ENCODE measurements around the gene AMMECR1L. TPM values are rescaled to one million over a fixed set of nuclear protein-coding genes. Genes with fewer than 3 reads are reported as not detected.

Gene AMMECR1L
- total RNA-seq, 4 donors from 2014 or later = 10.4 to 13.2 (median 11.4) TPM

DNA sequence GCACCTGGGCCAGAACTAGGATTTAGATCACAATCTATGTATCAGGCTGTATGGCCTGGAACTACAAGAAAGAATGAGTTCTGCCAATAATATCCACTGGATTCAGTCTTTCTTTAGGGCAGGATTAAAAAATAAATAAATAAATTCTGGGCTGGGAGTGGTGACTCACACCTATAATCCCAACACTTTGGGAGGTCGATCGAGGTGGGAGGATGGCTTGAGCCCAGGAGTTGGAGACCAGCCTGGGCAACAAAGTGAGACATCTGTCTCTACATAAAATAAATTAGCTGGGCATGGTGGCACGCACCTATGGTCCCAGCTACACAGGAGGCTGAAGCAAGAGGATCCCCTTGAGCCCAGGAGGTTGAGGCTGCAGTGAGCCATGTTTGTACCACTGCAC, 8.1 kb downstream of the AMMECR1L start:
- peaks cover 36 to 73% (median 61%) of the 10 kb centered on the region in 4 donors for H3K4me1 ChIP-seq
- H3K4me3 ChIP-seq = no peak overlapping the region
- H3K36me3 ChIP-seq = peaks cover 12 to 56% (median 26%) of the 10 kb centered on the region in 4 donors
- H3K27ac ChIP-seq (replicated peaks in 1 of 4) = no peak overlapping the region
- 97% methylated on average over 3 of the region's 3 CpGs for WGBS
- H3K27me3 ChIP-seq = no peaks in the 10 kb centered on the region
- DNase-seq (ENCODE audit: extremely low spot score) = no peak
- no peaks in the 10 kb centered on the region for H3K9me3 ChIP-seq
- TF ChIP-seq, protein P1, sequence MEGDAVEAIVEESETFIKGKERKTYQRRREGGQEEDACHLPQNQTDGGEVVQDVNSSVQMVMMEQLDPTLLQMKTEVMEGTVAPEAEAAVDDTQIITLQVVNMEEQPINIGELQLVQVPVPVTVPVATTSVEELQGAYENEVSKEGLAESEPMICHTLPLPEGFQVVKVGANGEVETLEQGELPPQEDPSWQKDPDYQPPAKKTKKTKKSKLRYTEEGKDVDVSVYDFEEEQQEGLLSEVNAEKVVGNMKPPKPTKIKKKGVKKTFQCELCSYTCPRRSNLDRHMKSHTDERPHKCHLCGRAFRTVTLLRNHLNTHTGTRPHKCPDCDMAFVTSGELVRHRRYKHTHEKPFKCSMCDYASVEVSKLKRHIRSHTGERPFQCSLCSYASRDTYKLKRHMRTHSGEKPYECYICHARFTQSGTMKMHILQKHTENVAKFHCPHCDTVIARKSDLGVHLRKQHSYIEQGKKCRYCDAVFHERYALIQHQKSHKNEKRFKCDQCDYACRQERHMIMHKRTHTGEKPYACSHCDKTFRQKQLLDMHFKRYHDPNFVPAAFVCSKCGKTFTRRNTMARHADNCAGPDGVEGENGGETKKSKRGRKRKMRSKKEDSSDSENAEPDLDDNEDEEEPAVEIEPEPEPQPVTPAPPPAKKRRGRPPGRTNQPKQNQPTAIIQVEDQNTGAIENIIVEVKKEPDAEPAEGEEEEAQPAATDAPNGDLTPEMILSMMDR (IDR thresholded peaks at IDR 0.05) = no peak
- no peak for TF ChIP-seq EP300 (IDR thresholded peaks at IDR 0.05)
- TF ChIP-seq POLR2A (IDR thresholded peaks at IDR 0.05; ENCODE audit: low read depth) = no peak
- no peak for TF ChIP-seq POLR2AphosphoS5 (IDR thresholded peaks at IDR 0.05)
- intact Hi-C loops (cut with DNase I) = no loop called here

DNA sequence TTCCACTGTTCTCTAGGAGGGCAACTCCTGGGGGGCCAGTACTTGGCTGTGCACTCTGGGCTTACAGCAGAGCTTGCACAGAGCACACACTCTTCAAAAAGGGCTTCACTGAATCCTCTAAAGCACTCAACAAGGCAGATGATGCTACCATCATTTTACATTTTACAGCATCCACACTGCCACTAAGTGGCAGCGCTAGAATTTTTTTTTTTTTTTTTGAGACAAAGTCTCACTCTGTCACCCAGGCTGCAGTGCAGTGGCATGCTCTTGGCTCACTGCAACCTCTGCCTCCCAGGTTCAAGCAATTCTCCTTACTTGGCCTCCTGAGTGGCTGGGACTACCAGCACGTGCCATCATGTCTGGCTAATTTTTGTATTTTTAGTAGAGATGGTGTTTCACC, 8.6 kb downstream of the AMMECR1L start:
- intact Hi-C loops (cut with DNase I) = no loop called here
- Histone ChIP-seq H3K27me3 (no peaks in the 10 kb centered on the region), H3K36me3 (peaks cover 14 to 56% (median 29%) of the 10 kb centered on the region in 4 donors), H3K27ac (replicated peaks in 1 of 4) (no peak overlapping the region), H3K4me1 (peaks cover 32 to 69% (median 57%) of the 10 kb centered on the region in 4 donors), H3K4me3 (no peak overlapping the region), H3K9me3 (no peaks in the 10 kb centered on the region)
- WGBS = 89% methylated on average over 2 of the region's 2 CpGs
- no peak for DNase-seq (ENCODE audit: extremely low spot score)
- TF ChIP-seq EP300 (IDR thresholded peaks at IDR 0.05) (no peak), POLR2A (IDR thresholded peaks at IDR 0.05; ENCODE audit: low read depth) (no peak), POLR2AphosphoS5 (IDR thresholded peaks at IDR 0.05) (no peak)
- TF ChIP-seq, protein P1 (IDR thresholded peaks at IDR 0.05) = no peak

DNA sequence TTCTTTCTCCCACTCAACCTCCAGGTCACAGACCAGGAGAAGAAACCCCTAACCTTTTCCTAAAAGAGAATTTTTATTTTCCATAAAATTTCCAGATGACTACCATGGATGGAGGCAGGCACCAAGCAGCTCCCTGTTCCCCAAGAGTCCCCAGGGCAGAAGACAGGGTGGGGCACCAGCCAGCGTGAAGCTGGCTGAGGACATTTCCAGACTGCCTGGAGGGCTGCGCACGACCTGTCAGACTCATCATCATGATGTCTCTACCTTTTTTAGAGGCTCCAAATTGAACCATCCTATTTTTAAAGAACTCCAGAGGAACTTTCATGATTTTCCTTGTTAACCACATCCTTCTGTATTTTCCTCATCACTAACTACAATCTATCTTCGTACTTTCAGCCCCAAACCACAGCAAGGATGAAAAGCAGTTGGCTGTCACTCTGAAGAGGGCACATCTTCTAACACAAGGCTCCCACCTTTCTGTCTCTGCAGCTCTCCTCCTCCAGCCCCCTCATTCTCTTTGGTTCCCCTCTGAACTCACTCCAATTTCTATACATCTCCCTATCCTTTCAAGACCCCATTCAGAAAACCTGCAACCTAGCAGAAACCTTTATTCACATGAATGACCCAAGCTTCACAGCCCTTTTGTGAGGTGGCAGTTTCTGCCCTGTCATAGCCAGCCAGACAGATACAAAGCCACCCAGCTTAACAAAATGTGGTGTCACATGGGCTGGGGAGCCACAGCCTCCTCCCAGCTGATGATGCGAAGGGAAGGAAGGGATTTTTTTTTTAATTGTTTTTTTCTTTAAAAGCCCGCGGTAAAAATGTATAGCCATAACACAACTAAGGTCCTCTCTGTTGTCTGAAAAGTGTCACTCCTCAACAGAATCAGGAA, 11.1 kb downstream of the AMMECR1L start:
- Histone ChIP-seq H3K27ac (replicated peaks in 1 of 4) (no peak overlapping the region), H3K9me3 (no peaks in the 10 kb centered on the region), H3K36me3 (peaks cover 27 to 62% (median 43%) of the 10 kb centered on the region in 4 donors), H3K4me3 (no peak overlapping the region), H3K27me3 (no peaks in the 10 kb centered on the region), H3K4me1 (peaks cover 16 to 43% (median 33%) of the 10 kb centered on the region in 4 donors)
- TF ChIP-seq EP300 (IDR thresholded peaks at IDR 0.05) (no peak), POLR2A (IDR thresholded peaks at IDR 0.05; ENCODE audit: low read depth) (no peak), POLR2AphosphoS5 (IDR thresholded peaks at IDR 0.05) (no peak)
- TF ChIP-seq, protein P1 (IDR thresholded peaks at IDR 0.05) = no peak
- no peak for DNase-seq (ENCODE audit: extremely low spot score)
- intact Hi-C loops (cut with DNase I) = no loop called here
- WGBS = 77% methylated on average over 7 of the region's 7 CpGs

DNA sequence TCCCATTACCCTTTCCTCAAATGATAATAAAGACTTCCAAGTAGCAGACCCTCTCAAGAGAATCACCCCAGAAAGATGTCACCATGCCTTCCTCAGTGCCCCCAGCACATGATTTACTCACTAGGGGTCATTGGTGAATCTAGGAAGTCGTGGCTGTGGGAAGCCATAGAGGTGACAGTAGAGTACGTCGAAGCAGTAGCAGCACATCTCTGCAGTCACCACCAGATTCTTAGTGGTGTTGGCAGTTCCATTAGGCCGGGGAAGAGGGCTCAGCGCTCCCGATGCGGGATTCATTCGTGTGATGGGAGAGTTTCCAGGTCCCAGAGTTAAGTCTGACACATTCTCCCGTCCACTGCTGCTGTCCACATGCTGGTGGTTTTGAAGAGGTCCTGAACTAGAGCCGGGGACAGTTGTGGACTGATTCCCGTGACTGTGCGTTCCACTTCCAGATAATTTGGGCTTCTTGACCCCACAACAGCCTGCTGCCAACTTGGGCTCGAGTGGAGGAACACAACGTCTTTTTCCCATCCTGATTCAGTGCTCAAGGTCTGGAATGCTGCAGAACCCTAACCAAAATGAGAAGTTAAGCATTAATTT, 12.0 kb downstream of the AMMECR1L start:
- Histone ChIP-seq H3K4me1 (peaks cover 16 to 36% (median 26%) of the 10 kb centered on the region in 4 donors), H3K4me3 (no peak overlapping the region), H3K27me3 (no peaks in the 10 kb centered on the region), H3K9me3 (no peaks in the 10 kb centered on the region), H3K36me3 (peaks cover 31 to 63% (median 50%) of the 10 kb centered on the region in 4 donors), H3K27ac (replicated peaks in 1 of 4) (no peak overlapping the region)
- TF ChIP-seq POLR2A (IDR thresholded peaks at IDR 0.05; ENCODE audit: low read depth) (no peak), POLR2AphosphoS5 (IDR thresholded peaks at IDR 0.05) (no peak), EP300 (IDR thresholded peaks at IDR 0.05) (no peak)
- TF ChIP-seq, protein P1 (IDR thresholded peaks at IDR 0.05) = no peak
- WGBS = 89% methylated on average over 8 of the region's 14 CpGs
- intact Hi-C loops (cut with DNase I) = no loop called here
- DNase-seq (ENCODE audit: extremely low spot score) = no peak
